HG03280 (cell line): ENCODE data around the gene TNRC18.

Experiments
- ATAC-seq: cut with Tn5 transposase; IDR thresholded peaks from one replicate; pipeline ENCODE4 v1.9.1; 2021; ENCODE audit warnings: mild to moderate bottlenecking, moderate library complexity; ENCODE audit not compliant: unreplicated experiment

The TNRC18 gene

GRCh38 chr7:5352440-5353010 is 71.1 kb downstream of the TNRC18 start:
- ATAC-seq = no peak

- ATAC-seq = no peak
These were observed 71.9 kb downstream of the TNRC18 start for GRCh38 chr7:5351507-5352265.

DNA sequence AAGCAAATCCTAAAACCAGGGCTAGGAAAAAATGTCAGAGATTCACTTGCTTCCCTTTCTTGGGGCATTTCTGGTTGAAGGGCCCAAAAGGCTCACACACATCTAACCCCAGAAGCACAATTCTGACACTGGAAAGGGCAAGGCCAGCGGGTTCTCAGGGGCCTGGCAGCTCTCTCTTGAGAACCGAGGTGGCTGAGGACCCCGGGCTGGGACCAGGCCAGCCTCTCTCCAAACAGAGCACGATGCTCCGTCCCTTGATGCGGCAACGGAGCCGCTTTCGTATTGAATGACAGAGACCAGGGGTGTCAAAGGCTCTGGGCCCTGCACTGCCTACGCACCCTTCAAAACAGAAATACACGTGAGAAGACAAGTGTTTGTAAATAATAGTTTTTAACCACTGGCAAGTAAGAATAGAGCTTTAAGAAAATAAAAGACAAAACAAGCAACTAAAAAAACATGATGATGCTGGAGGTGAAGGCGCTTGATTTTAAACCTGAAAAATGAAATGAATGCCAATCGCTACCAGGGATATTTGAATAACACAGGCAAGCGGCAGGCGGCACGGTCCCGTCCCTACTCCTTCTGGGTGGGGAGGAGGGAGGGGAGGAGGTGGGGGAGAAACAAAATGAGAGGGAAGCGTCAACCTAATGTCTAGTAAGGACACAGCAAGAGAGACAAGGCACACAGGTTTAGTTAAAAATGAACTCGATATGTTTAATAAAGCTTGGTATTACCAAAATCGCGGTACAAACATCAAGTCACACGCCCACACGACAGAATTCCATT is 72.8 kb downstream of the TNRC18 start:
- no peak for ATAC-seq

GRCh38 chr7:5350174-5350463 is 73.5 kb downstream of the TNRC18 start:
- ATAC-seq = no peak

DNA sequence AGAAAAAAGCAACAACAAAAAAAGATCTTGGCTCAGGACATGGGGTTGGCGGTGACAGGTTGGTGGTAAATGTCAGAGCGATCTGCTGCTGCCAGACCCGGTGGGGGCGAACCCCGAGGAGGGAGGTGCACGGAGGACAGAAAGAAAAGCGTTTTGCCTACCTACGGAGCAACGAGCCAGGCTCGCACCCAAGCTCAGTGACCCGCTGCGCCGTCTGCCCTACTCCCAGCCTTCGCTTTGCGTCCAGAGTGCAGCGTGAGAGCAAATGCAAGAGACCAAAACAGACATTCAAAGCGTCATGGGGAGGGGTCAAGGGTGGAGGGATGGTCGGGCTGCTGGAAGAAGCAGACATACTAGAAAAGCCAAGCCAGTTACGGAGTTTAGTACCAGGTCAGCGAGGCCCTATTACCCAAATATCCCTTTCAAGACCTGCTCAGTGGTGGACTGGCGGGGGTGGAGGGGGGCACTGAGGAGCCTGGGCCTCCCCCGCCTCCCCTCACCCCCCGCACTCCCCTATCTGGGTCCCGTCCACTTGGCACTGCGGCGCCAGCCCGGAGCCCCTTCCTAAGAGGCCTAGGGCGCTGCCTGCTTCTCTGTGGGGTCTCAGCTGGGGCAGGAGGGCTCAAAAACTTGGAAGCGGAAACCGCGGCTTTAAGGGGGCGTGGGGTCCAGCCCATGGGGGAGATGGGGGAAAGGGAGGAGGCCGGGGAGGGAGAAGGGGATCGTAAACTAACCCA is 74.0 kb downstream of the TNRC18 start:
- ATAC-seq = no peak

GRCh38 chr7:5349005-5349380 is 74.6 kb downstream of the TNRC18 start:
- ATAC-seq = no peak

- no peak for ATAC-seq
These were observed 75.3 kb downstream of the TNRC18 start for GRCh38 chr7:5348134-5349004.

DNA sequence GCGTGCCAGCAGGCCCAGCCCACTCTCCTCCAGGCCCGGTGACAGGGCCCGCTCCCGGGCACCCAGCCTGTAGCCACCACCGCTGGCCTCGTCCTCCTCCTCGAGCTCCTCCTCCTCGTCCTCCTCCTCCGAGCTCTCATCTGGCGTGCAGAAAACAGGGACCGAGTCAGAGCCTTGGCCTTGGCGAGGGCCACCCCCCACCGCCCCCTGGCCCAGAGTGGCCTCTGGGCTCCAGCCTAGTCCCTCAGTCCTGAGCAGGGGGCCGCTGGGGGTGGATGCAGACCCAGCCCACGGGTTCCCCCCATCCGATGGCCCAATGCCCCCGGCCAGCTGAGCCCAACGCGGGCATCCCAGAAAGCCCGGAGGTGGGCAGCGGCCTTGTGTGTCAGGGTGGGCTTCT is 78.0 kb downstream of the TNRC18 start:
- no peak for ATAC-seq

- ATAC-seq = no peak
These were observed 78.5 kb downstream of the TNRC18 start for GRCh38 chr7:5345171-5345570.

DNA sequence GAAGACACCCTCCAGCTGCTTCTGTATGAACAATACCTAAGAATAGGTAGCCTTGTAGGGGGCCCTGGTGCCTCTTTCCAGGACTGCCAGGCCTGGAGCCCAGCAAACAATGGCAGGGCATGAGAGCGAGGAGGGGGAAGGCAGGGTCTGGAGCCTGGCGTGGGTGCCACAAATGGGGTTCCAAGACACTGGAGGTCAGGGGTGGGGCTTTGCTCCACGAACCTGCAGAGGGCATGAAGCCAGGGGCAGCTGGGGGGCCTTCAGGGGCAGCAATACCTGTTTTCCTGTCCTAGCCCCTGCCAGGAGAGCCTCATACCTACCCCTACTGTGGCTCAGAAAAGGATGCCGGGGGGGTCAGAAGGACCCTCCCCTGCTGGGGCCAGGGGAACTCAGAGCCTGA is 79.3 kb downstream of the TNRC18 start:
- no peak for ATAC-seq

GRCh38 chr7:5343884-5344283 is 79.8 kb downstream of the TNRC18 start:
- no peak for ATAC-seq

DNA sequence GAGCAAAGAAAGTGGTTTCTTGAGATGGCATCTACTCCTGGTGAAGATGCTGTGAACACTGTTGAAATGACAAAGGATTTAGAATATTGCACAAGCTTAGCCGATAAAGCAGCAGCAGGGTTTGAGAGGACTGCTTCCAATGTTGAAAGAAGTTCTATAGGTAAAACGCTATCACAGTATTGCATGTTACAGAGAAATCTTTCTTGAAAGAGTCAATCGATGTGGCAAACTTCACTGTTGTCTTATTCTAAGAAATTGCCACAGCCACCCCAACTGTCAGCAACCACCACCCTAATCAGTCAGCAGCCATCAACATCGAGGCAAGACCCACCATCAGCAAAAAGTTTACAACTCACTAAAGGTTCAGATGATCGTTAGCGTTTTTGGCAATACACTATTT is 81.0 kb downstream of the TNRC18 start:
- ATAC-seq = no peak

DNA sequence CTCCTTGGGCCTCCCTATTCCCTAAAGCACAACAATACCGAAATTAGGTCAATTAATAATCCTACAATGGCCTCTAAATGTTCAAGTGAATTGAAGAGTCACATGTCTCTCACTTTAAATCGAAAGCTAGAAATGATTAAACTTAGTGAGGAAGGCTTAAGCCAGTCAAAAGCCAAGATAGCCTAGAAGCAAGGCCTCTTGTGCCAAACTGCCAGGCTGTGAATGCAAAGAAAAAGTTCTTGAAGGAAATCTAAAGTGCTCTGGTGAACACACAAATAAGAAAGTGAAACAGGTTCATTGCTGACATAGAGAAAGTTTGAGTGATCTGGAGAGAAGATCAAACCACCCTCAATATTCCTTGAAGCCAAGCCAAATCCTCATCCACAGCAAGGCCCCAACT is 83.7 kb downstream of the TNRC18 start:
- ATAC-seq = no peak

DNA sequence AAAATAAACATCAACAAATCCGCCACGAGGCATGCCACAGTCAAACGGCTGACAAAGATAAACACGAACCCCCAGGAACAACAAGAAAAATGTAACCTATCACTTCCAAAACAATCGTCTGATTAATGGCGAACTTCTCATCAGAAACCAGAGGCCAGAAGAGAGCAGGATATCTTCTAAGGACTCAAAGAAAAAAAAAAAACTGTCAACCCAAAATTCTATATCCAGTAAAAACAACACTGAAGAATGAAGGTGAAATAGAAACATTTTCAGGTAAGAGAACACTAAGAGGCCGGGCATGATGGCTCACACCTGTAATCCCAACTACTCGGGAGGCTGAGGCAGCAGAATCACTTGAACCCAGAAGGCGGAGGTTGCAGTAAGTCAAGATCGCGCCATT is 86.6 kb downstream of the TNRC18 start:
- ATAC-seq = no peak

GRCh38 chr7:5334671-5335070 is 89.0 kb downstream of the TNRC18 start:
- no peak for ATAC-seq

DNA sequence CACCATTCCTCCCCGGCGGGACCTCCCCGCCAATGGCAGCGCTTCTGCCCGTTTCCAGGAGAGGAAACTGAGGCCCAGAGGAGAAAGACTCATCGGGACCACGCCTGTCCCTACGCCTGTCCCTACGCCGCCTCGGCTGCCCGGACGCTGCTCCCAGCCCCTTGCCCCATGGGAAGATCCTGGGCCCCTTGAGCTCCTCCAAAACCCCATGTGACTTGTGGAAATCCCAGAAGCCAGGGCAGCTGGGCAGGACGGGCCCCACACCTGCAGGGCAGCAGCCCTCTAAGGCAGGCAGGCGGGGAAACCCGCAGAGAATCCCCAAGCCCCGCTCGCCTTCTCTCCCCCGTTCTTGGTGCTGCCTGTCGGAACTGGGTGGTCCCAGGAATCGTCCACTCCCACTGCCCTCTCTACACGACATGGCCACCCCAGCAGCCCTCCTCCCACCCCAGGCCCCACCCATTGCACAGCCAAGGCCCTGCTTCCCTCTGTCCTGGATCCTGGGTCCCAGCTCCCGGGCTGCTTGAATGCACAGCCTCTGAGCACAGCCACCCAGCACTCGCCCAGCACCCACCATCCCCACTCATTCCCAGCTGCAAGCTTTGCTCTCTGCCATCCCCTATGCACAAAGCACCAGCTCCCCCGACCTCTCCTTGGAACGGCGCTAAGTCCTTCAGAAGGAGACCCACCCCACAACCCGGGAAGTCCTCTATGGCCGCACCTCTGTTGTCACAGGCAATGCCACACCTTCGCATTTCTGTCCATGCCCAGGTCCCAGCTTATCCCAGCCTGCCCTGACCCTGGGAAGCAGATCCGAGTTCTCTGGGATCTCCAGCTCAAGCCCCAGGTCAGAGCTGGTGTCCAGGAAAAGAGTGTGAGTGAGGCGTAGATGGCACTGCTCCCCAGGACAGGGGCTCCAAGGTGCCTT is 90.3 kb downstream of the TNRC18 start:
- no peak for ATAC-seq

GRCh38 chr7:5332579-5332978 is 91.1 kb downstream of the TNRC18 start:
- no peak for ATAC-seq

DNA sequence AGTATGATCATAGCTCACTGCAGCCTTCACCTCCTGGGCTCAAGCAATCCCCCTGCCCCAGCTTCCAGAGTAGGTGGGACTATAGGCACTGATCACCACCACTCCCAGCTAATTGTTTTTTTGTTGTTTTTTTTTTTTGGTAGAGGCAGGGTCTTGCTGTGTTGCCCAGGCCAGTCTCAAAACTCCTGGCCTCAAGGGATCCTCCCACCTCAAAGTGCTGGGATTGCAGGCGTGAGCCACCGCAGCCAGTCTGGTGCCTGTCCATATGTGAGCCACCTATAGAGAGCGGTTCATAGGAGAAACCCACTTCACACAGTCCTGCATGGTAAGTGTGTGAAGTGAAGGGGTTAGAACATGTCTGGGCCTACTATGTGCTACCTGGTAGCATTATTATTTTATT is 93.3 kb downstream of the TNRC18 start:
- ATAC-seq = no peak

- no peak for ATAC-seq
These were observed 98.7 kb downstream of the TNRC18 start for GRCh38 chr7:5324961-5325360.
